Dedifferentiated amniotic fluid mesenchymal stem cell (primary cell): Measurements from ENCODE around the gene UQCRC1.

Experiments
- DNase-seq: peaks from one replicate; pipeline ENCODE4 v3.0.0-alpha.2; 2016; ENCODE audit errors: extremely low spot score

The UQCRC1 gene

DNA sequence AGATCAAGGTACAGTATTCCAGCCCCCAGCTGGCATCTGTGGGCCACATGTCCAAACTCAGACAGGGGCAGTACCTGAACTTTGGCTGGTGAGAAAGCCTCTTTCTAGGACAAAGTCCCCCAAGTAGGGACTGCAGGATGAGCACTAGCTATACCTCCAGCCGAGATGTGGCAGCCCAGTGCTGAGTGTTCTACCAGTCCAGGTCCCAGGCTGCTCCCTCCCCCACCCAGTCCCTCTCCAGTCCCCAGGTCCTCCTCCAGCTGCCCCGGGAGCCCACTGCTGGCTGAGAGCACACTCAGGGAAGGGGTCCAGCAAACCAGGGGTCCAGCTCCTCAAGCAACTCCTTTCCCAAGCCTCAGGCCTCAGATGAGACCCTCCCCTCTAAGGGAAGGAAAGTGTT, 24.3 kb upstream of the UQCRC1 start:
- DNase-seq = no peak

GRCh38 chr3:48633256-48633655, 23.8 kb upstream of the UQCRC1 start:
- no peak for DNase-seq

DNA sequence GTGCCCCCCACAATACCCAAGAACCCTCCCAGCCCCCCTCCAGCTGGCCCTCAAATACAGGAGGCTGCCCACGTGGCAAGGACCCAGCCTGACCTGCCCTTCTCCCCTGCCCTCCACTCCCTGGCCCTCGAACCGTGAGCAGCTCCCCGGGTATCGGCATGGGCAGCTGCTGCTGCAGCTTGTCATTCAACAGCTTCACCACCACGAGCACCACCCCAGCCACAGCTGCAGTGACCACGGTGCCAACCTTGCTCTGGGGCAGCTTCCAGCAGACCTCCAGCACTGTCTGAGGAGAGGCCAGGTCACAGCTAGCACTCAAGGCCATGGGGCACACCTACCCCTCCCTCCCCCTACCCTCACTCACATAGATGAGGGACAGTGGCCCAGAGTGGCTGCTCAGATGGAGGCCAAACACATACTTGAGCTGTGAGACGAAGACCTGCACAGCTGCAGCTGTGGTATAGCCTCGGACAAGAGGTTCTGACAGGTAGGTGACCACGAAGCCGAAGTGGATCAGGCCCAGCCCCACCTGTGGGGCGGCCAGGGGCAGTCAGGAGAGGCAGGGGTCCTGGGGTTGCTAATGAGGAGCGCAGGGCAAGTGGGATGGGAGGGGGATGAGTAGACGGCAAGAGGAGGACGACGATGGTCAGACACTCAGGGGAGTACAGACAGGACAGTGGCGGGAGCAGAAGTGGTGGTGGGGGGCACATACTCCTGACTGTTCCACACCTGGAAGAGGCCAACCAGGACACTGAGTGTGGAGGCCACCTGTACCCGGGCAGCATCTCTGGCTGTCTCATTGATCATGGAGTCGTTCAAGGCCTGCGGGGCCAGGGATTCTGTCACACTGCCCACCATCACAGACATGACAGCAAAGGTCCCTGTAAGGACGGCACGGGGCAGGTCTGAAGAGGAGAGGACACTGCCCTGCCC, 22.3 kb upstream of the UQCRC1 start:
- no peak for DNase-seq

GRCh38 chr3:48630833-48631232, 21.4 kb upstream of the UQCRC1 start:
- no peak for DNase-seq

GRCh38 chr3:48630407-48630806, 21.0 kb upstream of the UQCRC1 start:
- no peak for DNase-seq

GRCh38 chr3:48629894-48630293, 20.4 kb upstream of the UQCRC1 start:
- no peak for DNase-seq

DNA sequence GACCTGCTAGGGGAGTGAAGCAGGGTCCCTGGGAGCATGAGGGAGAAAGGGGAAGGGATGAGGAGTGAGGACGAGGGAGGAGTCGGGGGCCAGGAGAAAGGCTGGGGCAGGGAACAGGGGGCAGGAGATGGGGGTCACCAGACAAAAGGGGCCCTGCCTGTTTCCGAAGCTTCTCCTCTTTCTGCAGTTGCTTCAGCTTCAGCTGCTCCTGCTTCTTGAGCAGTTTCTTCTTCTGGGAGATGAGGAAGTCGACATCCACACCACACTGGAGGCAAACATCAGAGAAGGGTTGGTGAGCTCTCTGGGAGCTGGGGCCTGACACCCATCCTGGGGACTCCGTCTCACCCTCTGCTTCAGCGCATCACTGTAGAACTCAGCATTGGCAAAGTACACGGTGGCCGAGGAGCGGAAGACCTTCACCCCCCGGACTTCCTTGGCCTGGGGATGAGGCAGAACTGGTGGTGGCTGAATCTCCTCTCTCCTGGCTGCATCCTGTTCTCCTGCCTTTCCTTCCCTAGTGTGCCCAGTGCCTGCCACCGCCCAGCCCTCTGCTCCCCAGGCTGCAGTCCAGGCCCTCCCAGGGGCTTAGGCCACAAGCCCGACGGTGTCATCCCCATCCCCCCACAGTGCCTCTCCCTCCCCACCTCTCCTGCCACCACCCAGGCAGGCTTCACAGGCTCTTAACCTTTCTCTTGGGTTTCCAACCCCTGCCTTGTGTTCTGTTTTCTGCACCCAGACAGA, 19.0 kb upstream of the UQCRC1 start:
- DNase-seq = no peak

DNA sequence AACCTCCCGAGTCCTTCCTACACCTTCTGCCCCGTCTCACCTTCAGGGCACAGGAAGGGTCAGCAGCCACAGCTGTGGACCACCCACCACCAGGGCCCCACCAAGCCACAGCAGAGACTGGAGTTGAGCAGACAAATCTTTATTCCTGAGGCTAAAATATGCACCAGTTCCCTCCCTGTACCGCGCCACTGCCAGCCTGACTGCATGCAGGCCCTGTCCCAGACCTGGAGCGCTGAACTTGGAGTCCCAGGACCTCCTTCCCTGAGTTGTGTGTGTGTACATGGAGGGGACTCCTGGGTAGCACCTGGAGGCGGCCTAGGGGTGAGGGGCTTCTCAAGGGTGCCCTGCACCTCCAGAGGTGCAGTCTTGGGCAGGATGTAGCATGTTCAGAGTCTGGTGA, 16.2 kb upstream of the UQCRC1 start:
- DNase-seq = no peak

GRCh38 chr3:48624767-48625166, 15.3 kb upstream of the UQCRC1 start:
- no peak for DNase-seq

DNA sequence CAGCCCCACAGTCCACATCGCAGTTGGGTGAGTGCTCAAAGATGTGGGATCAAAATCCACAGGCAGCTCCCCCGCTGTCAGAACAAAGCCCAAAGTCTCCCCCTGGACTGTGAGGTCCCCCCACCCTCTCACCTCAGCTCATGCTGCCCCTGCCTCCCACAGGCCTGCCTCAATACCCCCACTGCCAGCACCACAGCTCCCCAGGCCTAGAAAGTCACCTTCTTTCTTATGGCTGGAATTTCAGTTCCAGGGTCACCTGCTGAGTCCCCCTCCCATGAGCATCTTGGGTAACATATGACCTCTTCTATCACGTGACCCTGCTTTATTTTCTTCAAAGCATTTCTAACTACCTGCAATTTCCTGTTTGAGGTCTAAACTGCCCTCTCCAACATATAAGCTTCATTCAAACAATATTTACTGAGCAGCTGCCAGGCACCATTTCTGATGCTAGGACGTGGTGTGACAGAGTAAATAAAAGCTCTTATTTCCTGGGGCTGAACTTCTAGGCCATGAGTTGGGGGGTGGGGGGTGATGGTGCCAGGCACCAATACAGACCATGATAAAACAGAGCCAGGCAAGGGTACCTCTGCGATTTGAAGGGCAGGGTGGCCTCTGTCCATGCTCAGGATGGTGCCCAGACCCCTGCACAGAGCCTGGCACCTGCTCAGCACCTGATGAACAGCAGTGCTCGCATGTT, 14.6 kb upstream of the UQCRC1 start:
- no peak for DNase-seq

DNA sequence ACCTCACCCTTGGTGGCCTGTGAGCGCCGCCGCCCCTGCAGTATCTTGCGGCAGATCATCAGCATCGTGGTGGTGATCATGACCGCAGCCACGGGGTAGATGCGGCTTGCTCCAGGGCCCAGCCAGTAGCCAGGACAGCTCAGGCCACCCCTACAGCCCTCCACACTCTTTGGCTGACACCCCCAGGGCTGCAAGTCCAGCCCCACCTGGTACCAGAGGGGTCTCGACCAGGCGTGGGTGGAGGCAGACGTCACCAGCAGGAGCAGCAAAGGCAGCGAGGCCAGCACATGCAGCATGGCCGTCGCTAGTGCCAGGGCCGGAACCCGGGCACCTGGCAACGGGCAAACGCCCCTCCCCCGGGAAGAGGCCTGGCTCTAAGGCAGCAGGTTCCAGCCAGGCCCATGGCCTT, 12.0 kb upstream of the UQCRC1 start, which contains the start of gene TMEM89:
Gene TMEM89 (minus strand): TSS at position 309 of the 409 bp plus-strand sequence. CDS start 13 bp downstream, at position 296.
- DNase-seq = no peak

GRCh38 chr3:48619541-48620524, 10.4 kb upstream of the UQCRC1 start:
- DNase-seq = no peak

- no peak for DNase-seq
These were observed 8.1 kb upstream of the UQCRC1 start for GRCh38 chr3:48617559-48617958.

DNA sequence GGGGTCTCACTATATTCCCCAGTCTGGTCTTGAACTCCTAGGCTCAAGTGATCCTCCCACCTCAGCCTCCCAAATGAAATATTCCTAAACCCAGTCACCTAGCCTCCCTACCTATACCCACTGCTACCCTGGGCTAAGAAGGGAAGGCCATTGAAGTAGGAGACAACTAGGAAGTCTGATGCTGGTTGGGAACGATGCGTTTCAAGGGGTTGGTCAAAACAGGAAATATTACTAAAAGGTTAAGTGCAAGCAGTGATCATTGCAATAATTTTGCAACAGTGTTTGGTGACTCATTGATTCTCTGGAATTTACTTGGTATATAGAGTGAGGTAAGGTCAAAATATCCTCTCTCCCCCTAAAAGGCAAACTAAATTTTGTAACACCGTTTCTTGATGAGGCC, 4.6 kb upstream of the UQCRC1 start:
- peak; percentile 26 for DNase-seq

- DNase-seq = no peak
These were observed 2.9 kb upstream of the UQCRC1 start for GRCh38 chr3:48612309-48612708.

- no peak for DNase-seq
These were observed 1.9 kb downstream of the UQCRC1 start for GRCh38 chr3:48607519-48607918.

- DNase-seq = no peak
These were observed 7.8 kb downstream of the UQCRC1 start for GRCh38 chr3:48601622-48601994.

DNA sequence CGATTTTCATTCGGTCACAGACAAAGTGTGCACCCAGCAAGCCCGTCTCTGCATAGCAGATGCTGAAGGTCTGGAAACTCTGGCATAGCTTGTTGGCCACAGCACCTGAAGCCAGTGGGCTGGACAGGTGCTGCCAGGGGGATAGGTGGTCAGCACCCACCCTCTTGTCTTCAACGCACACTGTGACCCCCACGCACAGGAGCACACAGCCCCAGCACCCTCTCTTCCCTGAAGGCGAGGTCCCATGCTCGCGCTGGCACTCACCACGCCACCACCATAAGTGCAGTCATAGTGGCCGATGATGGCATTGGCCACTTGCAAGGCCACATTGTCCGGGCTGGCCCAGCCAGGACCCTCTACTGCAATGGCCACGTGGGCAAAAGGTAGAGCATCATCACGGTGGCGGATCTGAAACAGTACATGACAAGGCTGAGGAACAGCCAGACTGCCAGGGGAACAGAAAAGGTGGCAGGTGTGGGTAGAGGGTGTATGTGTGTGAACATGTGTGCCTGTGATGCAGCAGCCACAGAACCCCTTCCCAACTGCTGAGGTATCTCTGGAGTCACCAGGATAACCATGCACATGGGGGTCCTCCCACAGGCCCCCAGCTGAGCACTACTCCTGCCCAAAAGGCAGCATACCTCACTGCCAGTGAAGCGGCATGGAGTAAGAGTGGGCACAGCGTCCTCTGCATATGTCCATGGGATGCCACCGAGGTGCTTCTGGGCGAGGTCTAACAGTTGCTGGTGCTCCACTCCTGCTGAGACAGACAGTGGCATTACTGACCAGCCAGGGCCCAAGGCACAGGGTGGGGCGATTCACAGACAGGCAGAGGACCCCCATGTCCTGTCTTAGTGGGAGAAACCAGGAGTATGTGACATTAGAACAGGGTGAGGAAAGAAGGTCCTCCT, 8.5 kb downstream of the UQCRC1 start:
- DNase-seq = no peak

DNA sequence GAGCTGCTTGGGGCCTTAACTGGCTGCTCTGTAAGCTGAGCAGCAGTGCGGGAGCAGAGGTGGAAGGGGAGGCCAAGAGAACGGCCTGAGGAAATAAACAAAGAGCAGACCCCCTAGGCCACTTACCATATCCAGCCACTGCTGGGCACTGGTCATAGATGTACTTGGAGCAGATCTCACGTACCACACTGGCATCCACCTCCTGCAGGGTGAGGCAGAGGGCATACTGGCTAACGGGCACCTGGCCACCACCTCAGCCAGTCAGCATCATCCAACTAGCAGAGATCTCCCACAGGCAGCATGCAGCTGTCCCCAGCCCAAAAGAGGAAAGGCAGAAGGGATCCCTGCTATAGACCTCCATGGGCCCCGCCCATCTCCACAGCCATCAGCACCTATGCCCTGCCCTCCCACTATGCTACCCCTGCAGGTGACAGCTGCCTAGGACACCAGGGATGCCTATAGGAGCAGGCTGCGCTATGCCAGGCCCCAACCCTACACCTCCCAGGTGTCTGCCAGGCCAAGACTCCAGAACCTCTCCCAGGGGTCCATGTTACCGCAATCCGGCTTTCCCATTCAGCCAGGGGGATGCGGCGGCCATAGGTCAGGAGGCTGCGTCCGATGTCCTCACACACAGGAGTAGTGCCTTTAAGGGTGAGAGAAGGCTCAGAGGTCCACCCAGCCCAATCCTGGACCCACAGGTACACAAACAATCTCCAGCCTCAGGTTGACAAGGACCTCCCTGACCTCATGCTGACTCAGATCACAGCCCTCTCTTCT, 9.7 kb downstream of the UQCRC1 start:
- DNase-seq = no peak
